ENCODE measurements around the gene WFDC12.

DNA sequence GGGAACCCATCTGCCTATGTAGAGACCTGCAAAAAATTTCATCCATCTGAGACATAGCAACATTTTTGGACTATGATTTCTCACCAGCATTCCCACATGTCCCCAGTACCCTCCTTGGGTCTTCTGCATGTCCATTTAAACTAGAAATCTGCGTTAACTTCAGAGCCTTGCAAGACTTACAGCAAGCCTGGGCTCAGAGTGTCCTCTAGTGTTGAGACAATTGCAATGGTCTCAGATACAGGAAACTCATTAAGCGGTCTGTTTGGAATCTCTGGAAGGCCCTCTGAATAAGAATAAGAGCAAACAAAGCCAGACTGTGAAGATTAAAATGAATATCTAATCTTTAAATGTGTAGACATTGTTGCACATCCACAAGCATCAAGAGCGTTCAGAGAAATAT is 29.9 kb upstream of the WFDC12 start:
- TF ChIP-seq, protein P1, sequence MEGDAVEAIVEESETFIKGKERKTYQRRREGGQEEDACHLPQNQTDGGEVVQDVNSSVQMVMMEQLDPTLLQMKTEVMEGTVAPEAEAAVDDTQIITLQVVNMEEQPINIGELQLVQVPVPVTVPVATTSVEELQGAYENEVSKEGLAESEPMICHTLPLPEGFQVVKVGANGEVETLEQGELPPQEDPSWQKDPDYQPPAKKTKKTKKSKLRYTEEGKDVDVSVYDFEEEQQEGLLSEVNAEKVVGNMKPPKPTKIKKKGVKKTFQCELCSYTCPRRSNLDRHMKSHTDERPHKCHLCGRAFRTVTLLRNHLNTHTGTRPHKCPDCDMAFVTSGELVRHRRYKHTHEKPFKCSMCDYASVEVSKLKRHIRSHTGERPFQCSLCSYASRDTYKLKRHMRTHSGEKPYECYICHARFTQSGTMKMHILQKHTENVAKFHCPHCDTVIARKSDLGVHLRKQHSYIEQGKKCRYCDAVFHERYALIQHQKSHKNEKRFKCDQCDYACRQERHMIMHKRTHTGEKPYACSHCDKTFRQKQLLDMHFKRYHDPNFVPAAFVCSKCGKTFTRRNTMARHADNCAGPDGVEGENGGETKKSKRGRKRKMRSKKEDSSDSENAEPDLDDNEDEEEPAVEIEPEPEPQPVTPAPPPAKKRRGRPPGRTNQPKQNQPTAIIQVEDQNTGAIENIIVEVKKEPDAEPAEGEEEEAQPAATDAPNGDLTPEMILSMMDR (IDR thresholded peaks at IDR 0.05; ENCODE audit: extremely low read depth in 1 of 2, insufficient read depth in 1 of 2, low read depth in 1 of 2, low read length in 2 of 2): no peak
- TF ChIP-seq GATA2 (IDR thresholded peaks at IDR 0.05; ENCODE audit: insufficient read depth, insufficient read length, low read depth, low read length) (no peak), EZH2 (IDR thresholded peaks at IDR 0.05; ENCODE audit: borderline replicate concordance, low read depth, low read length, severe bottlenecking) (no peak), FOS (IDR thresholded peaks at IDR 0.05; ENCODE audit: borderline replicate concordance, insufficient read depth, low read length) (no peak)

Measured in endothelial cell of umbilical vein (primary cell).